ENCODE measurements around the gene PNMA8B. TPM values are rescaled to one million over a fixed set of nuclear protein-coding genes. Genes with fewer than 3 reads are reported as not detected.

The PNMA8B gene
- total and polyA plus RNA-seq, 2 experiments from 2014 or later: 4.1 to 13.5 TPM

- H3K9me3 ChIP-seq (ENCODE audit: low read depth): no peaks in the 10 kb centered on the region
- DNase-seq (ENCODE audit: low read depth in 1 of 2, low spot score in 1 of 2): no peak
- H3K27ac ChIP-seq: no peak overlapping the region
- peaks cover 9% of the 10 kb centered on the region for H3K27me3 ChIP-seq
- H3K36me3 ChIP-seq: no peaks in the 10 kb centered on the region
- H3K4me1 ChIP-seq (ENCODE audit: low read depth): peaks cover 6% of the 10 kb centered on the region
- no peak for TF ChIP-seq CTCF (IDR thresholded peaks at IDR 0.05; ENCODE audit: low read depth, low read length)
- peak overlapping the region; percentile 38 for H3K4me3 ChIP-seq
Measured at GRCh38 chr19:46494941-46495785, 504 bp downstream of the PNMA8B start.

- peaks cover 6% of the 10 kb centered on the region for H3K4me1 ChIP-seq (ENCODE audit: low read depth)
- no peak for TF ChIP-seq CTCF (IDR thresholded peaks at IDR 0.05; ENCODE audit: low read depth, low read length)
- no peaks in the 10 kb centered on the region for H3K36me3 ChIP-seq
- no peak overlapping the region for H3K27ac ChIP-seq
- H3K27me3 ChIP-seq: peaks cover 16% of the 10 kb centered on the region
- DNase-seq (ENCODE audit: low read depth in 1 of 2, low spot score in 1 of 2): no peak
- H3K4me3 ChIP-seq: no peak overlapping the region
- no peaks in the 10 kb centered on the region for H3K9me3 ChIP-seq (ENCODE audit: low read depth)
Measured at GRCh38 chr19:46494146-46494940, 1.3 kb downstream of the PNMA8B start.

- Histone ChIP-seq H3K9me3 (ENCODE audit: low read depth) (no peaks in the 10 kb centered on the region), H3K4me3 (no peak overlapping the region), H3K27ac (no peak overlapping the region), H3K36me3 (no peaks in the 10 kb centered on the region), H3K27me3 (peaks cover 16% of the 10 kb centered on the region), H3K4me1 (ENCODE audit: low read depth) (peaks cover 6% of the 10 kb centered on the region)
- no peak for TF ChIP-seq CTCF (IDR thresholded peaks at IDR 0.05; ENCODE audit: low read depth, low read length)
- DNase-seq (ENCODE audit: low read depth in 1 of 2, low spot score in 1 of 2): peak in 1 of 2 donors; percentile 58
Measured at GRCh38 chr19:46493236-46494145, 2.2 kb downstream of the PNMA8B start.

GRCh38 chr19:46492841-46493235, 2.8 kb downstream of the PNMA8B start:
- Histone ChIP-seq H3K4me3 (no peak overlapping the region), H3K9me3 (ENCODE audit: low read depth) (no peaks in the 10 kb centered on the region), H3K27ac (no peak overlapping the region), H3K4me1 (ENCODE audit: low read depth) (peaks cover 6% of the 10 kb centered on the region), H3K27me3 (peaks cover 16% of the 10 kb centered on the region), H3K36me3 (no peaks in the 10 kb centered on the region)
- DNase-seq (ENCODE audit: low read depth in 1 of 2, low spot score in 1 of 2): no peak
- TF ChIP-seq CTCF (IDR thresholded peaks at IDR 0.05; ENCODE audit: low read depth, low read length): no peak

Measured in cardiac muscle cell (in vitro differentiated cells and primary cell).